GM18498 (cell line): ENCODE results near the gene TAPBP.
"Not testable (repeated sequence)": the region's sequence is repeated elsewhere in the genome, so short reads cannot be mapped to it uniquely, and the experiment has no call there.

Source experiments
- ATAC-seq: cut with Tn5 transposase; IDR thresholded peaks from one replicate; pipeline ENCODE4 v1.9.1; 2021; ENCODE audit warnings: mild to moderate bottlenecking, moderate library complexity; ENCODE audit not compliant: unreplicated experiment

TAPBP gene

GRCh38 chr6:33313709-33314514 lies at the start of gene TAPBP:
TSS of gene TAPBP (minus strand) at chr6:33314078. CDS start at chr6:33314041, 37 bp downstream.
- peak; percentile 32 for ATAC-seq

DNA sequence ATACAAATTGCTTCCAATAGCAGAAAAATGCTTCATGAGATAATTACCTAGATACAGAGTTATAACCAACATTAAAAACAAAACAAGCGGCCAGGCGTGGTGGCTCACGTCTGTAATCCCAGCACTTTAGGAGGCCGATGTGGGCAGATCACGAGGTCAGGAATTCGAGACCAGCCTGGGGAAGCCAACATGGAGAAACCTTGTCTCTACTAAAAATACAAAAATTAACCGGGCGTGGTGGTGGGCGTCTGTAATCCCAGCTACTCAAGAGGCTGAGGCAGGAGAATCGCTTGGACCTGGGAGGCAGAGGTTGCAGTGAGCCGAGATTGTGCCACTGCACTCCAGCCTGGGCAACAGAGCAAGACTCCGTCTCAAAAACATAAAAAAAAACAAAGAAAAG lies 49.6 kb upstream of the TAPBP start:
- not testable (repeated sequence) for ATAC-seq

DNA sequence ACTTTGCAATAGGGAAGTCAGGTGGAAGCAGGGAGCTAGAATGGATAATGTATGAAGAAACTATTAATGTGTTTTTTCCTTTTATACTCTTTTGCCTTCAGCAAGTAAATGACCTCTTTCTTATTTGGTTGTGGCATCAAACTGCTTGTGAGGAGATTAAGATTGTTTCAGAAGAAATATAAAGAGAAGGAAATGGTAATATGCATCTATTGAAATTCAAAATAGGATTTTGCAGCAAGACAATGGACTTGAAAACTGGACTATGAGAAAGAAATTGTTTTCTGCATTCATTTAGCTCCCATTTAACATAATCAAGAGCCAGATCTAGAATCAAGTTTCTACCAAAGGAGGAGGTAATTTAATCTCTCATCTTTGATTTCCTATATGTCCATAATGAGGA lies 45.5 kb upstream of the TAPBP start:
- ATAC-seq, result no peak

- not testable (repeated sequence) for ATAC-seq
Observed at GRCh38 chr6:33357160-33357871, 43.4 kb upstream of the TAPBP start.

- ATAC-seq, result no peak
Observed at GRCh38 chr6:33356295-33356694, 42.4 kb upstream of the TAPBP start.

GRCh38 chr6:33355860-33356259 lies 42.0 kb upstream of the TAPBP start:
- ATAC-seq, result not testable (repeated sequence)

DNA sequence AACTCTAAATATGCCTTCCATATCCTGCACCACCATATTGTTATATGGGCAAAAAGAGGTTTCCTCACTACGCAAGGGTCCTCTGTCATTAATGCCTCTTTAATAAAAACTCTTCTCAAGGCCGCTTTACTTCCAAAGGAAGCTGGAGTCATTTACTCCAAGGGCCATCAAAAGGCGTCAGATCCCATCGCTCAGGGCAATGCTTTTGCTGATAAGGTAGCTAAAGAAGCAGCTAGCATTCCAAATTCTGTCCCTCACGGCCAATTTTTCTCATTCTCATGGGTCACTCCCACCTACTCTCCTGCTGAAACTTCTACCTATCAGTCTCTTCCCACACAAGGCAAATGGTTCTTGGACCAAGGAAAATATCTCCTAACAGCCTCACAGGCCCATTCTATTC lies 33.9 kb upstream of the TAPBP start:
- ATAC-seq, result no peak

DNA sequence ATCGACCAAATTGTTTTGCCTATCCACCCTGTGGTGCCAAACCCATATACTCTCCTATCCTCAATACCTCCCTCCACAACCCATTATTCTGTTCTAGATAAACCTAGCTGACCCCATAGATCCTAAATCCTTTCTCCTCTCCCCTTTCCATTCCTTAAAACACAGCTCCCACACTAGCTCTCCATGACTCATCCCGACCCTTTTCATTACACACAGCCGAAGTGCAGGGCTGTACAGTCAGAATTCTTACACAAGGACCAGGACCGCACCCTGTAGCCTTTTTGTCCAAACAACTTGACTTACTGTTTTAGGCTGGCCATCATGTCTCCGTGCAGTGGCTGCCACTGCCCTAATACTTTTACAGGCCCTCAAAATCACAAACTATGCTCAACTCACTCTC lies 33.1 kb upstream of the TAPBP start:
- not testable (repeated sequence) for ATAC-seq

- ATAC-seq, result no peak
Observed at GRCh38 chr6:33344701-33345697, 31.1 kb upstream of the TAPBP start.

- ATAC-seq, result no peak
Observed at GRCh38 chr6:33343953-33344611, 30.2 kb upstream of the TAPBP start.

DNA sequence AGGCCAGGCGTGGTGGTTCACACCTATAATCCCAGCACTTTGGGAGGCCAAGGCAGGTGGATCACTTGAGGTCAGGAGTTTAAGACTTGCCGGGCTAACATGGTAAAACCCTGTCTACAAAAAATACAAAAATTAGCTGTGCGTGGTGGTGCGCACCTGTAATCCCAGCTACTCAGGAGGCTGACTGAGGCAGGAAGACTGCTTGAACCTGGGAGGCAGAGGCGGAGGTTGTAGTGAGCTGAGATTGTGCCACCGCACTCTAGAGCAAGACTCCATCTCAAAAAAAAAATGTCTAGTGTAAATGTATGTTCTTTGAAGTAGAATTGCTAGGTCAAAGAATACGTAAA lies 29.7 kb upstream of the TAPBP start:
- ATAC-seq, result not testable (repeated sequence)

DNA sequence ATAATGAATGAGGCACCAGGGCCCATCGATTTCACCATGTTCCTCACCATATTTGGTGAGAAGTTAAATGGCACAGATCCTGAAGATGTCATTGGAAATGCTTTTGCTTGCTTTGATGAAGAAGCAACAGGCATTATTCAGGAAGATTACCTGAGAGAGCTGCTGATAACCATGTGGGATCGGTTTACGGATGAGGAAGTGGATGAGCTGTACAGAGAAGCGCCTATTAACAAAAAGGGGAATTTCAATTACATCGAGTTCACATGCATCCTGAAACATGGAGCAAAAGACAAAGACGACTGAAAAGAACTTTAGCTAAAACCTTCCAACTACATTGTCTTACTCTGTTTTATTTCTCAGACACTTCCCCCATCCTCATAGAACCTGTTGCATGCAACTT lies 25.3 kb upstream of the TAPBP start:
- ATAC-seq, result no peak

GRCh38 chr6:33336495-33336894 lies 22.6 kb upstream of the TAPBP start:
- ATAC-seq, result no peak

- no peak for ATAC-seq
Observed at GRCh38 chr6:33335916-33336315, 22.0 kb upstream of the TAPBP start.

GRCh38 chr6:33333666-33334065 lies 19.8 kb upstream of the TAPBP start:
- ATAC-seq, result no peak

DNA sequence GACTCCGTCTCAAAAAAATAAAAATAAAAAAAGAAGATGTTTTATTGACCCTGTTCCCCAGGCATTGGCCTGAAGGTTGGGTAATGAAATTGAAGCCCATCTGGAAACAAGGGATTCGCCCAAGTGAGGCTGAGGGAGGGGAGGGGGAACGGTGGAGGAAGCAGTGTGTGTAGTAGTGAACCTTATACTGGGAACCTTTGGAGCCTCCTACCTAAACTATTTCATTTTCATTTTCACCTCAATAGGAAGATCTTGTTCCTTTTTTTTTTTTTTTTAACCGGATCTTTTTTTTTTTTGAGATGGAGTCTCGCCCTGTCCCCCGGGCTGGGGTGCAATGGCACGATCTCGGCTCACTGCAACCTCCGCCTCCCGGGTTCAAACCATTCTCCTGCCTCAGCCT lies 16.9 kb upstream of the TAPBP start:
- no peak for ATAC-seq

GRCh38 chr6:33329058-33329457 lies 15.2 kb upstream of the TAPBP start:
- no peak for ATAC-seq

GRCh38 chr6:33324125-33324524 lies 10.2 kb upstream of the TAPBP start:
- no peak for ATAC-seq

- ATAC-seq, result peak; percentile 7
Observed at GRCh38 chr6:33323623-33323948, 9.7 kb upstream of the TAPBP start.

DNA sequence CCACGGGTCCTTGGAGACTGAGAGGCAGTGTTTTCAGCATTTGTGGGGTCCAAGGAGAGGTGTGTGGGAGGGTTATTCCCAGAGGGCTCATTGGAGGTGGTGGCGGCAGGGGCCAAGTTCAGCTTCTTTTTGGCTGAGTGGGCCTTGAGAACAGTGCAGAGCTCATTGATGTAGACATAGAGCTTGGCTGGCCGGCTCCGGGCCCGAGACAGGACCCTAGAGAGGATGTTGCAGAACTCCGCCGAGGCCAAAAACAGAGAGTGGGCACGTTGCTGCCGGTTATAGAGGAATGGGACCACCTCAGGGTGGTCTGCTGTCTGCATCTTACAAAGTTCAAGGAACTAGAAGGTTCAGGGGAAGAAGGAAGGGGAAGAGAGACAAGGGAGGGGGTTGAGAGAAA lies 7.3 kb upstream of the TAPBP start:
- no peak for ATAC-seq
